Measurements from ENCODE around the gene RORC. TPM values are rescaled to one million over a fixed set of nuclear protein-coding genes. Genes with fewer than 3 reads are reported as not detected.

Gene RORC
- polyA plus RNA-seq, 1 donor (not counting 4 experiments of a cell fraction or from before 2014, with no cell fraction given) = 0.12 TPM

GRCh38 chr1:151839082-151839412 is 7.4 kb upstream of the RORC start:
- peak overlapping the region; percentile 84 for H3K4me2 ChIP-seq (ENCODE audit: control insufficient read depth, extremely low read depth, insufficient read depth, low read depth, low read length)
- H3K27ac ChIP-seq (ENCODE audit: control insufficient read depth, insufficient read depth, low read length) = peak overlapping the region; percentile 83
- FAIRE-seq (no peak), DNase-seq (ENCODE audit: low read depth, low spot score) (no peak)
- peaks cover 2% of the 10 kb centered on the region for H3K9me1 ChIP-seq (ENCODE audit: control insufficient read depth, extremely low read depth, insufficient read depth, low read length)
- peaks cover 31% of the 10 kb centered on the region for H3K4me1 ChIP-seq (ENCODE audit: control insufficient read depth, extremely low read depth, insufficient read depth, low read length)
- H4K20me1 ChIP-seq (ENCODE audit: control insufficient read depth, extremely low read depth, insufficient read depth, low read length) = no peaks in the 10 kb centered on the region
- H3K36me3 ChIP-seq (ENCODE audit: control insufficient read depth in 2 of 2, extremely low read depth in 1 of 2, insufficient read depth in 2 of 2, low read length in 2 of 2) = no peaks in the 10 kb centered on the region
- no peaks in the 10 kb centered on the region for H3K79me2 ChIP-seq (ENCODE audit: control insufficient read depth, insufficient read depth, low read length)
- H3K9ac ChIP-seq (ENCODE audit: control insufficient read depth, extremely low read depth, insufficient read depth, low read length) = peak overlapping the region; percentile 80
- dilution Hi-C loops (cut with MboI; ENCODE audit: extremely low pct_ligation_motif_present, low sequenced_read_pairs) = no loop called here
- H3K4me3 ChIP-seq (ENCODE audit: control insufficient read depth in 2 of 3, extremely low read depth in 1 of 3, insufficient read depth in 2 of 3, low read depth in 1 of 3, low read length in 3 of 3) = peak overlapping the region in 1 of 3 experiments; percentile 60
- no peaks in the 10 kb centered on the region for H3K9me3 ChIP-seq (ENCODE audit: control insufficient read depth, low read depth, low read length)
- H2AFZ ChIP-seq (ENCODE audit: control insufficient read depth, low read length) = no peak overlapping the region
- H3K27me3 ChIP-seq (ENCODE audit: control insufficient read depth, extremely low read depth, insufficient read depth, low read length) = no peaks in the 10 kb centered on the region
- TF ChIP-seq, protein P1, sequence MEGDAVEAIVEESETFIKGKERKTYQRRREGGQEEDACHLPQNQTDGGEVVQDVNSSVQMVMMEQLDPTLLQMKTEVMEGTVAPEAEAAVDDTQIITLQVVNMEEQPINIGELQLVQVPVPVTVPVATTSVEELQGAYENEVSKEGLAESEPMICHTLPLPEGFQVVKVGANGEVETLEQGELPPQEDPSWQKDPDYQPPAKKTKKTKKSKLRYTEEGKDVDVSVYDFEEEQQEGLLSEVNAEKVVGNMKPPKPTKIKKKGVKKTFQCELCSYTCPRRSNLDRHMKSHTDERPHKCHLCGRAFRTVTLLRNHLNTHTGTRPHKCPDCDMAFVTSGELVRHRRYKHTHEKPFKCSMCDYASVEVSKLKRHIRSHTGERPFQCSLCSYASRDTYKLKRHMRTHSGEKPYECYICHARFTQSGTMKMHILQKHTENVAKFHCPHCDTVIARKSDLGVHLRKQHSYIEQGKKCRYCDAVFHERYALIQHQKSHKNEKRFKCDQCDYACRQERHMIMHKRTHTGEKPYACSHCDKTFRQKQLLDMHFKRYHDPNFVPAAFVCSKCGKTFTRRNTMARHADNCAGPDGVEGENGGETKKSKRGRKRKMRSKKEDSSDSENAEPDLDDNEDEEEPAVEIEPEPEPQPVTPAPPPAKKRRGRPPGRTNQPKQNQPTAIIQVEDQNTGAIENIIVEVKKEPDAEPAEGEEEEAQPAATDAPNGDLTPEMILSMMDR (optimal IDR thresholded peaks at IDR 0.05 in 1 of 3, IDR thresholded peaks at IDR 0.05 in 1 of 3, conservative IDR thresholded peaks at IDR 0.05 in 1 of 3; ENCODE audit: extremely low read depth in 1 of 3, insufficient read depth in 2 of 3, low read length in 3 of 3) = no peak
- TF ChIP-seq EZH2 (IDR thresholded peaks at IDR 0.05; ENCODE audit: low read length) = no peak

GRCh38 chr1:151838222-151839081 is 6.8 kb upstream of the RORC start:
- H2AFZ ChIP-seq (ENCODE audit: control insufficient read depth, low read length) = no peak overlapping the region
- no peak overlapping the region for H3K27ac ChIP-seq (ENCODE audit: control insufficient read depth, insufficient read depth, low read length)
- DNase-seq (ENCODE audit: low read depth, low spot score) (no peak), FAIRE-seq (no peak)
- H3K4me3 ChIP-seq (ENCODE audit: control insufficient read depth in 2 of 3, extremely low read depth in 1 of 3, insufficient read depth in 2 of 3, low read depth in 1 of 3, low read length in 3 of 3) = no peak overlapping the region
- peaks cover 2% of the 10 kb centered on the region for H3K9me1 ChIP-seq (ENCODE audit: control insufficient read depth, extremely low read depth, insufficient read depth, low read length)
- H3K9ac ChIP-seq (ENCODE audit: control insufficient read depth, extremely low read depth, insufficient read depth, low read length) = no peak overlapping the region
- H4K20me1 ChIP-seq (ENCODE audit: control insufficient read depth, extremely low read depth, insufficient read depth, low read length) = no peaks in the 10 kb centered on the region
- TF ChIP-seq EZH2 (IDR thresholded peaks at IDR 0.05; ENCODE audit: low read length) = no peak
- TF ChIP-seq, protein P1 (optimal IDR thresholded peaks at IDR 0.05 in 1 of 3, IDR thresholded peaks at IDR 0.05 in 1 of 3, conservative IDR thresholded peaks at IDR 0.05 in 1 of 3; ENCODE audit: extremely low read depth in 1 of 3, insufficient read depth in 2 of 3, low read length in 3 of 3) = no peak
- dilution Hi-C loops (cut with MboI; ENCODE audit: extremely low pct_ligation_motif_present, low sequenced_read_pairs) = no loop called here
- no peaks in the 10 kb centered on the region for H3K79me2 ChIP-seq (ENCODE audit: control insufficient read depth, insufficient read depth, low read length)
- H3K27me3 ChIP-seq (ENCODE audit: control insufficient read depth, extremely low read depth, insufficient read depth, low read length) = no peaks in the 10 kb centered on the region
- H3K36me3 ChIP-seq (ENCODE audit: control insufficient read depth in 2 of 2, extremely low read depth in 1 of 2, insufficient read depth in 2 of 2, low read length in 2 of 2) = no peaks in the 10 kb centered on the region
- no peaks in the 10 kb centered on the region for H3K9me3 ChIP-seq (ENCODE audit: control insufficient read depth, low read depth, low read length)
- H3K4me1 ChIP-seq (ENCODE audit: control insufficient read depth, extremely low read depth, insufficient read depth, low read length) = peaks cover 31% of the 10 kb centered on the region
- H3K4me2 ChIP-seq (ENCODE audit: control insufficient read depth, extremely low read depth, insufficient read depth, low read depth, low read length) = no peak overlapping the region

Data from keratinocyte (primary cell).